PC-3 (cell line): Measurements from ENCODE around the gene LENG9. TPM values are rescaled to one million over a fixed set of nuclear protein-coding genes. Genes with fewer than 3 reads are reported as not detected.

ENCODE experiments used
- ATAC-seq: fragments of 200-7000 bp; cut with Tn5 transposase; 2 replicates; pipeline ENCODE4 v1.9.1; 2020; ENCODE audit warnings: mild to moderate bottlenecking, moderate library complexity
- BruUV-seq: library from RNA; stranded (reverse); fragments of 400-500 nt; replicated peaks from 2 replicates; lab custom pipeline; 2021; lab: Mats Ljungman, UMichigan
- CTCF ChIA-PET: fragments of 300-600 bp; sonication (Branson Sonifier 250); formaldehyde crosslinking; loops from one replicate; lab custom pipeline; 2022; ENCODE audit warnings: antibody characterized with exemption; lab: Charles Lee
- POLR2A ChIA-PET: fragments of 300-600 bp; sonication (Branson Sonifier 250); formaldehyde crosslinking; loops from one replicate; lab custom pipeline; 2022; ENCODE audit warnings: antibody characterized with exemption; ENCODE audit not compliant: unreplicated experiment; lab: Charles Lee
- DNase-seq: peaks from one replicate; pipeline ENCODE4 v3.0.0-alpha.2; 2015
- H2AFZ ChIP-seq: fragments of 300-600 bp; sonication (generic); 2 replicates; pipeline ENCODE4 v1.6.0; 2016; ENCODE audit warnings: antibody characterized with exemption, low read length
- H3F3A ChIP-seq: fragments of 300-600 bp; sonication (generic); one replicate; pipeline ENCODE4 v1.6.0; 2017; ENCODE audit warnings: antibody characterized with exemption, low read length, control low read depth, mild to moderate bottlenecking; ENCODE audit not compliant: unreplicated experiment
- H3K27ac ChIP-seq: fragments of 300-600 bp; sonication (generic); 2 replicates; pipeline ENCODE4 v1.5.1; 2016; ENCODE audit warnings: mild to moderate bottlenecking, low read length
- H3K27me3 ChIP-seq: fragments of 300-600 bp; sonication (generic); 2 replicates; pipeline ENCODE4 v1.6.1; 2016; ENCODE audit warnings: low read length, mixed read lengths
- H3K36me3 ChIP-seq: fragments of 300-600 bp; sonication (generic); 2 replicates; pipeline ENCODE4 v1.6.1; 2016; ENCODE audit warnings: low read depth, mixed run types, low read length, mixed read lengths
- H3K4me1 ChIP-seq: fragments of 300-600 bp; sonication (generic); 2 replicates; pipeline ENCODE4 v1.5.1; 2016; ENCODE audit warnings: low read length; ENCODE audit not compliant: insufficient read depth
- H3K4me2 ChIP-seq: fragments of 300-600 bp; sonication (generic); 2 replicates; pipeline ENCODE4 v1.6.0; 2016; ENCODE audit warnings: low read length
- H3K4me3 ChIP-seq: fragments of 300-600 bp; sonication (generic); 2 replicates; pipeline ENCODE4 v1.5.1; 2016; ENCODE audit warnings: mild to moderate bottlenecking, low read length, mixed read lengths
- H3K79me2 ChIP-seq: fragments of 300-600 bp; sonication (generic); 2 replicates; pipeline ENCODE4 v1.6.1; 2017; ENCODE audit warnings: low read length, mixed read lengths
- H3K9ac ChIP-seq: fragments of 300-600 bp; sonication (generic); 2 replicates; pipeline ENCODE4 v1.6.0; 2016; ENCODE audit warnings: mild to moderate bottlenecking, low read length
- H3K9me2 ChIP-seq: fragments of 300-600 bp; sonication (generic); replicated peaks from 2 replicates; pipeline ENCODE4 v1.6.1; 2016; ENCODE audit warnings: mixed run types, low read length, mixed read lengths
- H3K9me3 ChIP-seq: fragments of 300-600 bp; sonication (generic); 2 replicates; pipeline ENCODE4 v1.6.1; 2016; ENCODE audit warnings: low read length, mixed read lengths
- H4K20me1 ChIP-seq: fragments of 300-600 bp; sonication (generic); 2 replicates; pipeline ENCODE4 v1.6.1; 2016; ENCODE audit warnings: low read length, mixed read lengths
- CTCF ChIP-seq: fragments of 300-600 bp; sonication (generic); conservative IDR thresholded peaks from 2 replicates; pipeline ENCODE4 v1.5.1; 2017; ENCODE audit warnings: antibody characterized with exemption, low read depth, mild to moderate bottlenecking, low read length
- EZH2 ChIP-seq: fragments of 300-600 bp; sonication (generic); IDR thresholded peaks from one replicate; pipeline ENCODE4 v1.6.1; 2017; ENCODE audit warnings: antibody characterized with exemption, mild to moderate bottlenecking, low read length; ENCODE audit not compliant: unreplicated experiment
- EZH2phosphoT487 ChIP-seq: fragments of 300-600 bp; sonication (generic); IDR thresholded peaks from 2 replicates; pipeline ENCODE4 v1.6.1; 2018; ENCODE audit warnings: mild to moderate bottlenecking, antibody characterized with exemption, low read length, borderline replicate concordance
- intact Hi-C: fragments of 100-400 bp; cut with micrococcal nuclease; formaldehyde crosslinking; loops from 2 replicates; pipeline ENCODE4 v1.9.0; 2023
- total RNA-seq: library from RNA; depleted of rRNA; stranded (reverse); fragments of >200 nt; gene quantifications from 2 replicates; pipeline ENCODE4 v1.2.3, GENCODE V29; 2014

Gene LENG9
- total RNA-seq, 1 experiment from 2014 or later, result 7.1 TPM

DNA sequence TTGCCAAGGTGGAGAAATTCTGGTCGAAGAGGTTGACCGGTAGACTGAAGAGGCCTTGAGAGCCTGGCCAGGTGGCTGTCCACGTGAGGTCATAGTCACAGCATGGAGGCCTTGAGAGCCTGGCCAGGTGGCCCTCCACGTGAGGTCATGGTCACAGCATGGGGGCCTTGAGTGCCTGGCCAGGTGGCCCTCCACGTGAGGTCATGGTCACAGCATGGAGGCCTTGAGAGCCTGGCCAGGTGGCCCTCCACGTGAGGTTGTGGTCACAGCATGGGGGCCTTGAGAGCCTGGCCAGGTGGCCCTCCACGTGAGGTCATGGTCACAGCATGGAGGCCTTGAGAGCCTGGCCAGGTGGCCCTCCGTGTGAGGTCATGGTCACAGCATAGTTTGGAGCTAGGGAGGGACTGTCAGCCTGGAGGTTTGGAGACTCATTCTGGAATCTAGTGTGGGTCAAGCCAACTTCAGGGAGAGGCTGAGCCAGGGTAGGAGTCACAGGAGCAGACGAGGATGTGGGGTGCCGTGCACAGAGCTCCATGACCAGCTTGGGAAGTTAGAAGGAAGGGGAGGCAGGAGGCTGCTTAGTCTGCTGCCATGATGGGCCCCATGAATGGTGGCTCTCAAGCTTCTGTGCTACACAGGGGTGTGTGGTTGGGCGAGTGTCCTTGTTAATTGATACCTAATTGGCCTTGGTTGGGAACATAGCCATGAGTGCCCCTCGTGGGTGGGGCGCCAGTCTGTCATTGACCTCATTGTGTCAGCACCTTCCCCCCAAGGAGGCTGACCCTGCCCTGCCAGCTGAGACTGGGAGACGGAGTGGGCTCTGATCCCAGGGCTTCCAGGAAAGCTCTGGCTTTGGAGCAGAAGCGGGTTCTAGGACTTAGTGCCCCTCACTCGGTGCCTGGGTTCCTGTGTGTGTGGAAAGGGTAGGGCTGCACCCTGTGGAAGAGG is 4.0 kb downstream of the LENG9 start:
- Histone ChIP-seq H4K20me1 (peaks cover 24% of the 10 kb centered on the region), H3F3A (no peaks in the 10 kb centered on the region), H3K9me3 (no peaks in the 10 kb centered on the region), H3K4me1 (peaks cover 14% of the 10 kb centered on the region), H3K9me2 (no peaks in the 10 kb centered on the region), H3K27ac (no peak overlapping the region), H3K27me3 (no peaks in the 10 kb centered on the region), H3K4me3 (no peak overlapping the region), H2AFZ (no peak overlapping the region), H3K9ac (no peak overlapping the region), H3K36me3 (peaks cover 62% of the 10 kb centered on the region), H3K79me2 (peaks cover 64% of the 10 kb centered on the region), H3K4me2 (no peak overlapping the region)
- ATAC-seq (no peak), DNase-seq (no peak)
- no peak for TF ChIP-seq EZH2
- no peak for TF ChIP-seq EZH2phosphoT487
- TF ChIP-seq CTCF, result no peak
- intact Hi-C loops, result no loop called here
- POLR2A ChIA-PET, result interaction anchor here (0.7 kb wide), 1 partner anchor 346 kb away, joined by 6 read pairs; no protein-coding TSS in a partner anchor
- no TSS peak for BruUV-seq
- CTCF ChIA-PET, result no interaction called here

GRCh38 chr19:54458648-54459281 is 4.8 kb downstream of the LENG9 start:
- H2AFZ ChIP-seq, result no peak overlapping the region
- H3K9me3 ChIP-seq, result no peaks in the 10 kb centered on the region
- no peak overlapping the region for H3K27ac ChIP-seq
- H3K36me3 ChIP-seq, result peaks cover 70% of the 10 kb centered on the region
- H3K4me3 ChIP-seq, result no peak overlapping the region
- no peaks in the 10 kb centered on the region for H3K9me2 ChIP-seq
- H4K20me1 ChIP-seq, result peaks cover 27% of the 10 kb centered on the region
- no peak overlapping the region for H3K9ac ChIP-seq
- ATAC-seq, result no peak
- no peak overlapping the region for H3K4me2 ChIP-seq
- no peaks in the 10 kb centered on the region for H3K27me3 ChIP-seq
- BruUV-seq, result no TSS peak
- DNase-seq, result no peak
- TF ChIP-seq EZH2 (no peak), CTCF (no peak), EZH2phosphoT487 (no peak)
- no peaks in the 10 kb centered on the region for H3F3A ChIP-seq
- peaks cover 14% of the 10 kb centered on the region for H3K4me1 ChIP-seq
- POLR2A ChIA-PET, result interaction anchor here (0.6 to 0.7 kb wide), 2 partner anchors 181 to 345 kb away, joined by 4 to 6 read pairs; no protein-coding TSS in a partner anchor
- CTCF ChIA-PET, result no interaction called here
- H3K79me2 ChIP-seq, result peaks cover 72% of the 10 kb centered on the region
- intact Hi-C loops, result no loop called here
